SK-N-SH (cell line): ENCODE data around the gene SLC14A1. TPM values are rescaled to one million over a fixed set of nuclear protein-coding genes. Genes with fewer than 3 reads are reported as not detected.

ENCODE experiments used
- CTCF ChIA-PET: fragments of 300-600, 350-600 bp; formaldehyde crosslinking; extraction: SDS; loops from one replicate; lab custom pipeline; 2021; lab: Yijun Ruan, JAX
- POLR2A ChIA-PET: fragments of 350-600 bp; sonication (Branson Sonifier 250); formaldehyde crosslinking; extraction: SDS; loops from one replicate; lab custom pipeline; 2020; ENCODE audit warnings: antibody characterized with exemption, inconsistent platforms; lab: Yijun Ruan, JAX
- DNase-seq: peaks from one replicate; pipeline ENCODE4 v3.0.0; 2012
- H2AFZ ChIP-seq: fragments of 200-600 bp; sonication (generic); 2 replicates; pipeline ENCODE4 v1.8.1; 2016; ENCODE audit warnings: antibody characterized with exemption, mild to moderate bottlenecking, low read depth
- H3F3A ChIP-seq: fragments of 200-600 bp; sonication (generic); replicated peaks from 2 replicates; pipeline ENCODE3; 2016; ENCODE audit warnings: antibody characterized with exemption, mild to moderate bottlenecking; ENCODE audit not compliant: insufficient read depth
- H3K27ac ChIP-seq, 2 experiments: fragments of 200-500 bp in 1 of 2; fragments of 200-600 bp in 1 of 2; sonication (Bioruptor generic) in 1 of 2; sonication (generic), shearing (Covaris generic) in 1 of 2; 2 replicates each; pipeline versions ENCODE4 v1.5.1 to v1.6.1; 2014 to 2016; ENCODE audit warnings: low read depth in 2 of 2, inconsistent platforms in 1 of 2, low read length in 1 of 2, mild to moderate bottlenecking in 1 of 2, mixed read lengths in 1 of 2
- H3K27me3 ChIP-seq: fragments of 200-600 bp; sonication (generic), shearing (Covaris generic); 2 replicates; pipeline ENCODE4 v1.6.1; 2016; ENCODE audit warnings: mixed run types; ENCODE audit not compliant: insufficient read depth
- H3K36me3 ChIP-seq, 2 experiments: fragments of 200-500 bp in 1 of 2; fragments of 200-600 bp in 1 of 2; sonication (Bioruptor generic) in 1 of 2; sonication (generic) in 1 of 2; replicated peaks in 1 of 2; 2 replicates each; pipeline versions ENCODE3 to v1.5.1; 2014 to 2016; ENCODE audit warnings: low read length in 1 of 2, mild to moderate bottlenecking in 1 of 2; ENCODE audit not compliant: insufficient read depth in 2 of 2, control insufficient read depth in 1 of 2
- H3K4me1 ChIP-seq, 2 experiments: fragments of 200-500 bp in 1 of 2; fragments of 200-600 bp in 1 of 2; sonication (Bioruptor generic) in 1 of 2; sonication (generic), shearing (Covaris generic) in 1 of 2; 2 replicates each; pipeline versions ENCODE4 v1.5.1 to v1.6.1; 2014 to 2016; ENCODE audit warnings: low read depth in 1 of 2, low read length in 1 of 2, mixed run types in 1 of 2; ENCODE audit not compliant: insufficient read depth in 2 of 2, control insufficient read depth in 1 of 2
- H3K4me2 ChIP-seq: fragments of 200-600 bp; sonication (generic), shearing (Covaris generic); 2 replicates; pipeline ENCODE4 v1.6.1; 2017; ENCODE audit warnings: mixed run types
- H3K4me3 ChIP-seq, 2 experiments: fragments of 200-500 bp in 1 of 2; fragments of 200-600 bp in 1 of 2; sonication (Bioruptor generic) in 1 of 2; sonication (generic), shearing (Covaris generic) in 1 of 2; 2 replicates each; pipeline versions ENCODE4 v1.5.1 to v1.8.1; 2014 to 2016; ENCODE audit warnings: low read depth in 2 of 2, inconsistent platforms in 1 of 2, low read length in 1 of 2, mild to moderate bottlenecking in 1 of 2, mixed read lengths in 1 of 2, moderate library complexity in 1 of 2
- H3K79me2 ChIP-seq: fragments of 200-600 bp; sonication (generic); 2 replicates; pipeline ENCODE4 v1.8.1; 2017; ENCODE audit warnings: mild to moderate bottlenecking; ENCODE audit not compliant: insufficient read depth
- H3K9ac ChIP-seq: fragments of 200-600 bp; sonication (generic); 2 replicates; pipeline ENCODE4 v1.6.1; 2017; ENCODE audit warnings: mixed run types
- H3K9me2 ChIP-seq: fragments of 200-600 bp; sonication (generic); 2 replicates; pipeline ENCODE4 v1.6.1; 2017; ENCODE audit warnings: mixed run types
- H3K9me3 ChIP-seq: fragments of 200-600 bp; sonication (generic); 2 replicates; pipeline ENCODE4 v1.6.1; 2017; ENCODE audit warnings: mixed run types, mild to moderate bottlenecking, moderate library complexity
- H4K20me1 ChIP-seq: fragments of 200-600 bp; sonication (generic); 2 replicates; pipeline ENCODE4 v1.6.1; 2017; ENCODE audit warnings: mild to moderate bottlenecking, mixed run types; ENCODE audit not compliant: insufficient read depth
- ELF1 ChIP-seq: IDR thresholded peaks from 2 replicates; pipeline ENCODE4 v1.4.0; 2012
- EZH2phosphoT487 ChIP-seq: fragments of 200-600 bp; sonication (generic); IDR thresholded peaks from 2 replicates; pipeline ENCODE4 v1.6.1; 2017; ENCODE audit warnings: low read depth, mixed run types, mild to moderate bottlenecking, antibody characterized with exemption, moderate library complexity, borderline replicate concordance
- FOXJ3 ChIP-seq: sonication (generic); formaldehyde crosslinking; IDR thresholded peaks from 2 replicates; pipeline ENCODE4 v1.5.1; 2020; ENCODE audit warnings: mild to moderate bottlenecking, missing genetic modification reagents
- FOXM1 ChIP-seq: IDR thresholded peaks from 2 replicates; pipeline ENCODE4 v1.4.0; 2012; ENCODE audit warnings: low read depth, mild to moderate bottlenecking
- GATA2 ChIP-seq: sonication (generic); formaldehyde crosslinking; IDR thresholded peaks from 2 replicates; pipeline ENCODE4 v1.5.0; 2020; ENCODE audit warnings: mild to moderate bottlenecking, missing genetic modification reagents
- NRF1 ChIP-seq: IDR thresholded peaks from 2 replicates; pipeline ENCODE4 v1.6.1; 2012; ENCODE audit warnings: low read depth, mild to moderate bottlenecking, low read length
- POLR2AphosphoS5 ChIP-seq: IDR thresholded peaks from 2 replicates; pipeline ENCODE4 v1.6.1; 2012; ENCODE audit warnings: low read depth, low read length
- RCOR1 ChIP-seq: fragments of 150-350 bp; IDR thresholded peaks from 2 replicates; pipeline ENCODE4 v1.6.1; 2017; ENCODE audit warnings: antibody characterized with exemption, low read length
- RFX5 ChIP-seq: IDR thresholded peaks from 2 replicates; pipeline ENCODE4 v1.6.1; 2012; ENCODE audit warnings: mild to moderate bottlenecking, improper control_type of control experiment, low read length
- RXRA ChIP-seq: IDR thresholded peaks from 2 replicates; pipeline ENCODE4 v1.4.0; 2012; ENCODE audit warnings: low read depth, mild to moderate bottlenecking, borderline replicate concordance
- SIN3A ChIP-seq: IDR thresholded peaks from 2 replicates; pipeline ENCODE4 v1.6.1; 2012; ENCODE audit warnings: low read depth, mild to moderate bottlenecking, low read length, moderate library complexity, borderline replicate concordance
- SMC3 ChIP-seq: IDR thresholded peaks from 2 replicates; pipeline ENCODE4 v1.6.1; 2012; ENCODE audit warnings: low read depth, low read length, improper control_type of control experiment
- TAF1 ChIP-seq: IDR thresholded peaks from 2 replicates; pipeline ENCODE4 v1.6.1; 2012; ENCODE audit warnings: low read depth, mild to moderate bottlenecking, low read length, moderate library complexity, borderline replicate concordance
- WGBS: methylation state at CpG from one replicate; pipeline ENCODE4 v1.1.6; 2017; ENCODE audit warnings: low lambda C conversion rate; 5-methylcytosine and 5-hydroxymethylcytosine counted together
- polyA plus RNA-seq, 3 experiments: library from polyadenylated mRNA; depleted of rRNA; stranded (reverse); fragments of >200 nt; gene quantifications; 2 replicates each; pipeline ENCODE4 v1.2.3, GENCODE V29; 2012
- TF ChIP-seq, protein P1 (sequence below): IDR thresholded peaks from 2 replicates; pipeline ENCODE4 v1.4.0; 2012; ENCODE audit warnings: low read depth, borderline replicate concordance
- TF ChIP-seq, protein P2 (sequence below): IDR thresholded peaks from 2 replicates; pipeline ENCODE4 v1.4.0; 2012; ENCODE audit warnings: low read depth
- TF ChIP-seq, protein P3 (sequence below): IDR thresholded peaks from 2 replicates; pipeline ENCODE4 v1.6.1; 2012; ENCODE audit warnings: mild to moderate bottlenecking, low read depth, low read length, moderate library complexity

SLC14A1 gene
- polyA plus RNA-seq, 1 of the 3 experiments (the other 2 are of a cell fraction) = 2.4 TPM

GRCh38 chr18:45739268-45739667, 15.3 kb downstream of the SLC14A1 start:
- H3K36me3 ChIP-seq = no peaks in the 10 kb centered on the region
- no peak overlapping the region for H3K9ac ChIP-seq
- no peak overlapping the region for H3K4me3 ChIP-seq
- WGBS = 68% methylated on average over 3 of the region's 3 CpGs
- TF ChIP-seq RXRA (no peak), ELF1 (no peak), FOXM1 (no peak), RFX5 (no peak), EZH2phosphoT487 (no peak)
- TF ChIP-seq, protein P1, sequence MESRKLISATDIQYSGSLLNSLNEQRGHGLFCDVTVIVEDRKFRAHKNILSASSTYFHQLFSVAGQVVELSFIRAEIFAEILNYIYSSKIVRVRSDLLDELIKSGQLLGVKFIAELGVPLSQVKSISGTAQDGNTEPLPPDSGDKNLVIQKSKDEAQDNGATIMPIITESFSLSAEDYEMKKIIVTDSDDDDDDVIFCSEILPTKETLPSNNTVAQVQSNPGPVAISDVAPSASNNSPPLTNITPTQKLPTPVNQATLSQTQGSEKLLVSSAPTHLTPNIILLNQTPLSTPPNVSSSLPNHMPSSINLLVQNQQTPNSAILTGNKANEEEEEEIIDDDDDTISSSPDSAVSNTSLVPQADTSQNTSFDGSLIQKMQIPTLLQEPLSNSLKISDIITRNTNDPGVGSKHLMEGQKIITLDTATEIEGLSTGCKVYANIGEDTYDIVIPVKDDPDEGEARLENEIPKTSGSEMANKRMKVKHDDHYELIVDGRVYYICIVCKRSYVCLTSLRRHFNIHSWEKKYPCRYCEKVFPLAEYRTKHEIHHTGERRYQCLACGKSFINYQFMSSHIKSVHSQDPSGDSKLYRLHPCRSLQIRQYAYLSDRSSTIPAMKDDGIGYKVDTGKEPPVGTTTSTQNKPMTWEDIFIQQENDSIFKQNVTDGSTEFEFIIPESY = no peak
- TF ChIP-seq, all 33 proteins: peak for 0
- no peaks in the 10 kb centered on the region for H3K79me2 ChIP-seq
- ChIA-PET CTCF (interaction anchor here (1.1 to 1.7 kb wide), 5 partner anchors 10 to 141 kb away, joined by 4 to 5 read pairs (median 4); no protein-coding TSS in a partner anchor), POLR2A (no interaction called here)
- no peak overlapping the region for H3K27ac ChIP-seq
- H3F3A ChIP-seq = no peaks in the 10 kb centered on the region
- peaks cover 0 to 4% of the 10 kb centered on the region in 2 experiments; a peak in 1 of 4 replicates for H3K4me1 ChIP-seq
- H4K20me1 ChIP-seq = no peaks in the 10 kb centered on the region
- no peak overlapping the region for H2AFZ ChIP-seq
- DNase-seq = no peak
- no peaks in the 10 kb centered on the region for H3K27me3 ChIP-seq
- H3K4me2 ChIP-seq = no peak overlapping the region
- H3K9me2 ChIP-seq = no peaks in the 10 kb centered on the region
- H3K9me3 ChIP-seq = no peaks in the 10 kb centered on the region

- Histone ChIP-seq H3K9ac (no peak overlapping the region), H3K4me1 (peaks cover 0 to 4% of the 10 kb centered on the region in 2 experiments; a peak in 1 of 4 replicates), H3K27me3 (no peaks in the 10 kb centered on the region), H3K36me3 (no peaks in the 10 kb centered on the region), H3F3A (no peaks in the 10 kb centered on the region), H3K4me2 (no peak overlapping the region)
- TF ChIP-seq FOXM1 (no peak), POLR2AphosphoS5 (no peak), TAF1 (no peak), GATA2 (no peak), NRF1 (no peak), FOXJ3 (CRISPR knock-in tag) (no peak), RCOR1 (no peak), SIN3A (no peak), ELF1 (no peak), SMC3 (no peak)
- TF ChIP-seq, protein P1 = no peak
- TF ChIP-seq, protein P2, sequence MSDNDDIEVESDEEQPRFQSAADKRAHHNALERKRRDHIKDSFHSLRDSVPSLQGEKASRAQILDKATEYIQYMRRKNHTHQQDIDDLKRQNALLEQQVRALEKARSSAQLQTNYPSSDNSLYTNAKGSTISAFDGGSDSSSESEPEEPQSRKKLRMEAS = no peak
- TF ChIP-seq, protein P3, sequence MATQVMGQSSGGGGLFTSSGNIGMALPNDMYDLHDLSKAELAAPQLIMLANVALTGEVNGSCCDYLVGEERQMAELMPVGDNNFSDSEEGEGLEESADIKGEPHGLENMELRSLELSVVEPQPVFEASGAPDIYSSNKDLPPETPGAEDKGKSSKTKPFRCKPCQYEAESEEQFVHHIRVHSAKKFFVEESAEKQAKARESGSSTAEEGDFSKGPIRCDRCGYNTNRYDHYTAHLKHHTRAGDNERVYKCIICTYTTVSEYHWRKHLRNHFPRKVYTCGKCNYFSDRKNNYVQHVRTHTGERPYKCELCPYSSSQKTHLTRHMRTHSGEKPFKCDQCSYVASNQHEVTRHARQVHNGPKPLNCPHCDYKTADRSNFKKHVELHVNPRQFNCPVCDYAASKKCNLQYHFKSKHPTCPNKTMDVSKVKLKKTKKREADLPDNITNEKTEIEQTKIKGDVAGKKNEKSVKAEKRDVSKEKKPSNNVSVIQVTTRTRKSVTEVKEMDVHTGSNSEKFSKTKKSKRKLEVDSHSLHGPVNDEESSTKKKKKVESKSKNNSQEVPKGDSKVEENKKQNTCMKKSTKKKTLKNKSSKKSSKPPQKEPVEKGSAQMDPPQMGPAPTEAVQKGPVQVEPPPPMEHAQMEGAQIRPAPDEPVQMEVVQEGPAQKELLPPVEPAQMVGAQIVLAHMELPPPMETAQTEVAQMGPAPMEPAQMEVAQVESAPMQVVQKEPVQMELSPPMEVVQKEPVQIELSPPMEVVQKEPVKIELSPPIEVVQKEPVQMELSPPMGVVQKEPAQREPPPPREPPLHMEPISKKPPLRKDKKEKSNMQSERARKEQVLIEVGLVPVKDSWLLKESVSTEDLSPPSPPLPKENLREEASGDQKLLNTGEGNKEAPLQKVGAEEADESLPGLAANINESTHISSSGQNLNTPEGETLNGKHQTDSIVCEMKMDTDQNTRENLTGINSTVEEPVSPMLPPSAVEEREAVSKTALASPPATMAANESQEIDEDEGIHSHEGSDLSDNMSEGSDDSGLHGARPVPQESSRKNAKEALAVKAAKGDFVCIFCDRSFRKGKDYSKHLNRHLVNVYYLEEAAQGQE = no peak
- TF ChIP-seq, all 33 proteins: peak for 0
- Histone ChIP-seq H4K20me1 (no peaks in the 10 kb centered on the region), H3K4me3 (no peak overlapping the region), H3K9me2 (no peaks in the 10 kb centered on the region), H2AFZ (no peak overlapping the region), H3K9me3 (no peaks in the 10 kb centered on the region), H3K79me2 (no peaks in the 10 kb centered on the region), H3K27ac (no peak overlapping the region)
- CTCF ChIA-PET = interaction anchor here (1.7 kb wide), 1 partner anchor 17 kb away, joined by 4 read pairs; no protein-coding TSS in a partner anchor
- WGBS = 88% methylated on average over 3 of the region's 3 CpGs
- POLR2A ChIA-PET = no interaction called here
- DNase-seq = no peak
These were observed 15.9 kb downstream of the SLC14A1 start for GRCh38 chr18:45739848-45740247.
